ENCODE measurements around the gene PRRG1.
"Not testable (repeated sequence)": the region's sequence is repeated elsewhere in the genome, so short reads cannot be mapped to it uniquely, and the experiment has no call there.

The PRRG1 gene

GRCh38 chrX:37470711-37471110 is 121.5 kb downstream of the PRRG1 start:
- DNase-seq (ENCODE audit: low spot score), result no peak

GRCh38 chrX:37472836-37473235 is 123.7 kb downstream of the PRRG1 start:
- DNase-seq (ENCODE audit: low spot score), result no peak

- DNase-seq (ENCODE audit: low spot score), result no peak
These were observed 125.3 kb downstream of the PRRG1 start for GRCh38 chrX:37474478-37474877.

- no peak for DNase-seq (ENCODE audit: low spot score)
These were observed 127.5 kb downstream of the PRRG1 start for GRCh38 chrX:37476571-37477170.

GRCh38 chrX:37484335-37484734 is 135.2 kb downstream of the PRRG1 start:
- not testable (repeated sequence) for DNase-seq (ENCODE audit: low spot score)

GRCh38 chrX:37485429-37485828 is 136.3 kb downstream of the PRRG1 start:
- DNase-seq (ENCODE audit: low spot score), result no peak

GRCh38 chrX:37487271-37487670 is 138.1 kb downstream of the PRRG1 start:
- no peak for DNase-seq (ENCODE audit: low spot score)

GRCh38 chrX:37488323-37488722 is 139.2 kb downstream of the PRRG1 start:
- no peak for DNase-seq (ENCODE audit: low spot score)

- DNase-seq (ENCODE audit: low spot score), result no peak
These were observed 142.5 kb downstream of the PRRG1 start for GRCh38 chrX:37491686-37492085.

- not testable (repeated sequence) for DNase-seq (ENCODE audit: low spot score)
These were observed 146.6 kb downstream of the PRRG1 start for GRCh38 chrX:37495760-37496159.

- not testable (repeated sequence) for DNase-seq (ENCODE audit: low spot score)
These were observed 148.0 kb downstream of the PRRG1 start for GRCh38 chrX:37497126-37497525.

- not testable (repeated sequence) for DNase-seq (ENCODE audit: low spot score)
These were observed 149.2 kb downstream of the PRRG1 start for GRCh38 chrX:37498323-37498722.

GRCh38 chrX:37499649-37500048 is 150.5 kb downstream of the PRRG1 start:
- DNase-seq (ENCODE audit: low spot score), result not testable (repeated sequence)

GRCh38 chrX:37504991-37505390 is 155.8 kb downstream of the PRRG1 start:
- no peak for DNase-seq (ENCODE audit: low spot score)
